IPS DF 19.7 (cell line): ENCODE data around the gene ZNF394.

Experiments used
- DNase-seq: peaks from one replicate; pipeline ENCODE4 v3.0.0-alpha.2; 2013; ENCODE audit warnings: low read depth, low spot score

The ZNF394 gene

GRCh38 chr7:99493823-99494222 is 6.3 kb downstream of the ZNF394 start:
- DNase-seq: no peak

DNA sequence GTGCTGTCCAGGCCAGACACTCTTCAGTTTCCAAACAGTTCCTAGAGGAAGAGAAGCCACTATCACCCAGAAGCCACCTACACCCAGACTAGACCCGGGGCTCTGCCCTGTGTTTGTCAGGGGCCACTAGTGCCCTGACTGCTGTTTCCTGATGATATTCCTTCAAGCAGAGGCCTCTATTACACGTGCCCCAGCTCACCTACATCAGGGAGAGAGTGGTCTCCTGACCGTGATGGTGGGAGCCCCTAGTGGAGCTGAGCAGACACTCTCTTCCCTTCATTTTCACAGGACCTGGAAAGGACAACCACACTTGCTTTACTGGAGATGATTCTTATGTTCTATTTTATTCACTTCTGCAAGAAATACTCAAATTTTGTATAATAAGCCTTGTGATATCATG is 9.2 kb downstream of the ZNF394 start:
- DNase-seq: no peak

GRCh38 chr7:99489235-99489634 is 10.8 kb downstream of the ZNF394 start:
- no peak for DNase-seq

- DNase-seq: no peak
These were observed 15.0 kb downstream of the ZNF394 start for GRCh38 chr7:99485094-99485493.

- no peak for DNase-seq
These were observed 21.3 kb downstream of the ZNF394 start for GRCh38 chr7:99478464-99479440.

DNA sequence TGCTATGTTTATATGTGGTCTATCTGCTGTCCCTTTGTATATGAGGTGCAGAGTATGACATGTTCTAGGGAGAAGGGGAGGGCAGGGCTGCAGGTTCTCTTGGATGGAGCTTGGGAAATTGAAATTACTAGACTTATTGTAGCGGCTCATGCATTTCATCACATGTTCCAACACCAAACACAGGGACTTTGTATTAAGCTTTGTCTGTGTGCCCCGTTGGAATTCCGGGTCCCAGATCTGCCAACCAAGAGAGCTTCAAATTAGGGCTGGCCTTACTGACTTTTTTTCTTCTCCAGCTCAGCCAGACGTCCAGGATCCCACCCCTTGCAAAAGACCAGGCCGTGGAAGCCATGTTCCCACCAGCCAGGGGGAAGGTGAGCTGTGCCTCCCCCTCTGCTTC is 24.0 kb downstream of the ZNF394 start:
- no peak for DNase-seq

- DNase-seq: no peak
These were observed 26.8 kb downstream of the ZNF394 start for GRCh38 chr7:99473315-99473596.

- peak; percentile 84 for DNase-seq
These were observed 27.3 kb downstream of the ZNF394 start, which contains the start of gene ZNF789 for GRCh38 chr7:99472561-99473314. TSS of gene ZNF789 (plus strand) at chr7:99472890. CDS start at chr7:99476457, 3,567 bp downstream.

DNA sequence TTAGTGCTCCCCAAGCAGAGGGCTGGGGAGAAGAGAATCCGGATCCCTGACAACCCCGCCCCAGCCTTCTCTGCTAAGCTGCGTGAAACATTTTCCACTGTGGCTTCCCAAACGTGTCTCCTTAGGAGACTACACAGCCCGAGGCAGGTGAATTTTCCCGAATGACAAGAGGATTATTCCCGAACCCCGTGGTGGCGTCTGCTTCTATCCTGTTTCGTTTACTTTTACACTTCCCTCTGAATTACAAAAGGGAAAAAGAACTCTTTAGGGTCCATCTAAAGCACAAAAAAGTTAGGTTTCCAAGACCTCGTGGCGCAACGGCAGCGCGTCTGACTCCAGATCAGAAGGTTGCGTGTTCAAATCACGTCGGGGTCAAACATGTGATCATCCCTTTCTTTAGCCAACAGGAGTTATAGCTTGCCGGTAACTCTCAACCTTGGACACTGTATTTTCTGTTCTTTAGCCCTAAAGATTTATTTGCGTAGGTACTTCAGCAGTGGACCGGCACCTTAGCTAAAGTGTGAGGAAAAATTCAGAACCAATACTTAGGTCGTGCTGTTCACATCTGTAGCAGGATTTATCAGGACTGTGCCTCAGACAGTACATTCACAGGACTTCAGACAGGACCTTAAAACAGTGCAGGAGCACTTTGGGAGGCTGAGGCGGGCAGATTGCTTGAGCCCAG is 30.6 kb downstream of the ZNF394 start:
- DNase-seq: no peak

DNA sequence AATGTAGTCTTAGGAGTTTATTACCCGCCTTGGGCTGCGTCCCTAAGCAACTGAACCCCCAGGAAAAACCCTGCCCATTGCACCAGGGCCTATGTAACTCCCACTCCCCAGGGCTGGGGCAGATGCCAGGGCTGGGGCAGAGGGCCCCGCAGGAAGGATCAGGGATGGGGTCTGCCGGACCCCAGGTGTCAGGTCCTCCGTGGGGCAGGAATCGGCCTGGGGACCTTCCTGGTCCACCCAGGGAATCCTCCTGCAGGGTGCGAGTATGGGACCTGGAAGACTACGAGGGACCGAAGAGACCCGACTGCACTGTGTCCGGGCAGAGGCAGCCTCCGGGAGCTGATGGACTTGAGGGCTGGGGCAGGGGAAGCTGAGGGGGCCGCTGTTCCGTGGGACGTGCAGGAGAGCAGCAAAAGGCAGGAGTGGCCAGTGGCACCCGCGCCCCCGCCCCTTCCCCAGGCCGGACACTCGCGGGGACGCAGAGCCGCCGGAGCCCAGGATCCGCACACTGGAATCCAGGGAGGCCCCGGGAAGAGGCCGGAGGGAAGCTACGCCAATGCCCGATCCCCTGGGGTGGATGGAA is 31.7 kb downstream of the ZNF394 start:
- DNase-seq: no peak

DNA sequence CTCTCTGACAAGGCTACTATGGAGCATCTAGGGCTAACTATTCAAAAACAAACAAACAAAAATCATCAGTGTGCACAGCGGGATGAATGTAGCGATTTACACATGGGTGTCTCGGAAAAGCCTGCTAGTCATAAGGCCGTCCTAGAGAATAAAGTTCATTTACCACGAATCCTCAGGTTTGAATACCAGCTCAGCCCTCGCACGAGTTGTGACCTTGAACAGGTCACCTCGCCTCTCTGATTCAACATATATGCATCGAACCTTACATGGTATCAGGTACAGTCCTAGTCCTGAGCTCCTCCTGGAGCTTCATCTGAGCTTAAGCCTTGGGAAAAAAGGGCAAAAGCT is 34.7 kb downstream of the ZNF394 start:
- DNase-seq: no peak

DNA sequence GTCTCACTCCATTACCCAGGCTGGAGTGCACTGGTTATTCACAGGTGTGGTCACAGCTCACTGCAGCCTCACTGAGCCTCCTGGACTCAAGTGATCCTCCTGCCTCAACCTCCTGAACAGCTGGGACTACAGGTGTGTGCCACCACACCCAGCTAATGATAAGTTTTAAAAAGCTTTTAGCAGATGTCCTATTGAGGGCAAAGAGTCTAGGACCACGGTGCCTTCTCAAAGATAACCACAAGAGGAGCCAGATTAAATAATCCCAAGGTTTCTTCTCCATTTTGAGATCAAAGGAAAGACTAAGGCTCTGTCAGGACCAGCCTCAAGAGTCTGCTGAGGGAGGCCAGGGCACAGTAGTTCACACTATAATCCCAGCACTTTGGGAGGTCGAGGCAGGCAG is 38.9 kb downstream of the ZNF394 start:
- no peak for DNase-seq

GRCh38 chr7:99460651-99461050 is 39.4 kb downstream of the ZNF394 start:
- no peak for DNase-seq

GRCh38 chr7:99459087-99459486 is 41.0 kb downstream of the ZNF394 start:
- DNase-seq: no peak

GRCh38 chr7:99457650-99458493 is 42.2 kb downstream of the ZNF394 start:
- DNase-seq: no peak

GRCh38 chr7:99457050-99457649 is 42.9 kb downstream of the ZNF394 start:
- DNase-seq: no peak

- no peak for DNase-seq
These were observed 43.8 kb downstream of the ZNF394 start for GRCh38 chr7:99456288-99456687.

DNA sequence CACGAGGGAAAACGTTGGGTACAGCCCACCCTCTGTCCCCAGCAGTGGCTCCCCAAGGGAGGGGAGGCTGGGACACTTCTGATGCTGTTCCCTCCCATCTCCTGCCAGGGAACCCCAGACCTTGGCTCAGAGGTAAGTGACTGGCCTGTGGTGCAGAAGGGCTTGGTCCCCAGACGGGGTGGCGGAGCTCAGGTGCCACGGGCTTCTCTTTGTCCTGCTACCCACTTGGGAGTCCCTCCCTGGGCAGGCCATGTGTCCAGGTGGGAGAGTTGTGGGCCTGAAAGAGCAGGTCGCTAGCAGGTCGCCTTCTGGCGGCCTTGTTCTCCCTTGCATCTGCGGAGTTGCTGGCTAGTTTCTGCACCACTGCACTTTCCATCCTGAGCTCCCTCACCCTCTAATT is 44.2 kb downstream of the ZNF394 start:
- no peak for DNase-seq

- no peak for DNase-seq
These were observed 47.0 kb downstream of the ZNF394 start for GRCh38 chr7:99453105-99453504.

GRCh38 chr7:99452541-99452940 is 47.5 kb downstream of the ZNF394 start:
- no peak for DNase-seq

GRCh38 chr7:99451936-99452335 is 48.1 kb downstream of the ZNF394 start:
- no peak for DNase-seq
